HCT116 (cell line): ENCODE measurements around the gene FCHO2.

Experiments
- EZH2 ChIP-seq: fragments of 200-600 bp; sonication (generic); IDR thresholded peaks from 2 replicates; pipeline ENCODE4 v1.6.1; 2017; ENCODE audit warnings: antibody characterized with exemption, mixed run types
- EZH2phosphoT487 ChIP-seq: fragments of 200-600 bp; IDR thresholded peaks from 2 replicates; pipeline ENCODE4 v1.6.1; 2018; ENCODE audit warnings: antibody characterized with exemption, borderline replicate concordance
- POLR2A ChIP-seq: IDR thresholded peaks from 2 replicates; pipeline ENCODE4 v1.7.0; 2011; ENCODE audit warnings: borderline replicate concordance; ENCODE audit not compliant: insufficient read depth, insufficient read length; ENCODE audit errors: extremely low read depth
- POLR2AphosphoS5 ChIP-seq: IDR thresholded peaks from 2 replicates; pipeline ENCODE4 v1.6.1; 2011; ENCODE audit warnings: mild to moderate bottlenecking, low read depth, low read length, moderate library complexity
- TCF7L2 ChIP-seq: IDR thresholded peaks from 2 replicates; pipeline ENCODE4 v1.7.0; 2011; ENCODE audit warnings: borderline replicate concordance, inconsistent platforms; ENCODE audit not compliant: insufficient read depth, insufficient read length; ENCODE audit errors: extremely low read depth
- ZNF274 ChIP-seq: fragments of 200-500 bp; sonication (Bioruptor generic); IDR thresholded peaks from 2 replicates; pipeline ENCODE4 v1.6.1; 2014; ENCODE audit warnings: mild to moderate bottlenecking, low read depth, low read length, inconsistent platforms
- TF ChIP-seq, protein P1 (sequence below), 3 experiments: fragments of 200-600 bp in 1 of 3; sonication (generic) in 1 of 3; IDR thresholded peaks in 2 of 3; conservative IDR thresholded peaks in 1 of 3; 2 replicates each; pipeline ENCODE4 v1.5.1; 2012 to 2017; ENCODE audit warnings: low read depth in 2 of 3, low read length in 2 of 3, antibody characterized with exemption in 1 of 3, borderline replicate concordance in 1 of 3, control low read depth in 1 of 3, mild to moderate bottlenecking in 1 of 3, mixed read lengths in 1 of 3, mixed run types in 1 of 3, moderate library complexity in 1 of 3; ENCODE audit not compliant: insufficient read depth in 1 of 3
- TF ChIP-seq, protein P2 (sequence below): IDR thresholded peaks from 2 replicates; pipeline ENCODE4 v1.6.1; 2012
- TF ChIP-seq, protein P3 (sequence below): IDR thresholded peaks from 2 replicates; pipeline ENCODE4 v1.6.1; 2012
- TF ChIP-seq, protein P4 (sequence below): IDR thresholded peaks from 2 replicates; pipeline ENCODE4 v1.6.1; 2012; ENCODE audit warnings: low read depth
- TF ChIP-seq, protein P5 (sequence below): IDR thresholded peaks from 2 replicates; pipeline ENCODE4 v1.6.1; 2011; ENCODE audit warnings: mild to moderate bottlenecking, low read length, moderate library complexity; ENCODE audit not compliant: insufficient replicate concordance; ENCODE audit errors: extremely low read depth

DNA sequence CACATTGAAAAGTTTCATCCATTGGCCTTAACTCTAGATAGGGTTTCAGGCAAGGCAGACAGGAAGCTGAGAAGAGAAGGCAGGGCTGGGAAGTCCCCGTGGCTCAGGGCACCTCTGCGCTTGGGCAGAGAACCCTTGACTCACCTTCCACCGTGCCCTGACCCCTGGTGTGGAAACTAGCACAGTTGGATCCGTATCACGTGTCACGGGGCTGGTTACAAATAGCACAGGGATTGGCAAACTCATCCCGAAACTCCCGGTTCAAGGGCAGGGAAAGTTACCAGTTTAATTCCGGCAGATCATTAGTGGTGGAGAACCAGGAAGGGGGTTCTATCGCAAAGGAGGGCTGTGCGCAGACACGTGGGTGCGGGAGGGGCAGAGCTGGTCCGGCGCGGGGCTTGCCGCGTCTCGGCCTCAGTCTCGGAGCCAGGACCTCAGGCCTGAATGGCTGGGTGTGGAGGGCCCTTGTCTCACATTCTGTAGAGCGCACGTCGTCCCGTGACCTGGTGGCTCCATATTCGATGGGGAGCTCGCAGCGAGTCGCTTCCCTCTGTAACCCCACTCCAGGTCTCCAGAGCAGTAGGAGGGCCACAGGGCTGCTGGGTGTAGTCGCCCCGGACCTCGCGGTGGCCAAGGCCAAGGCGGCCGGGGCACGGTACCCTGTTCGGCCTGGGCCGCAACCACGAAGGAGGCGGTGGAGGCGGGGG lies 163.8 kb downstream of the FCHO2 start:
- TF ChIP-seq, protein P1, sequence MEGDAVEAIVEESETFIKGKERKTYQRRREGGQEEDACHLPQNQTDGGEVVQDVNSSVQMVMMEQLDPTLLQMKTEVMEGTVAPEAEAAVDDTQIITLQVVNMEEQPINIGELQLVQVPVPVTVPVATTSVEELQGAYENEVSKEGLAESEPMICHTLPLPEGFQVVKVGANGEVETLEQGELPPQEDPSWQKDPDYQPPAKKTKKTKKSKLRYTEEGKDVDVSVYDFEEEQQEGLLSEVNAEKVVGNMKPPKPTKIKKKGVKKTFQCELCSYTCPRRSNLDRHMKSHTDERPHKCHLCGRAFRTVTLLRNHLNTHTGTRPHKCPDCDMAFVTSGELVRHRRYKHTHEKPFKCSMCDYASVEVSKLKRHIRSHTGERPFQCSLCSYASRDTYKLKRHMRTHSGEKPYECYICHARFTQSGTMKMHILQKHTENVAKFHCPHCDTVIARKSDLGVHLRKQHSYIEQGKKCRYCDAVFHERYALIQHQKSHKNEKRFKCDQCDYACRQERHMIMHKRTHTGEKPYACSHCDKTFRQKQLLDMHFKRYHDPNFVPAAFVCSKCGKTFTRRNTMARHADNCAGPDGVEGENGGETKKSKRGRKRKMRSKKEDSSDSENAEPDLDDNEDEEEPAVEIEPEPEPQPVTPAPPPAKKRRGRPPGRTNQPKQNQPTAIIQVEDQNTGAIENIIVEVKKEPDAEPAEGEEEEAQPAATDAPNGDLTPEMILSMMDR (IDR thresholded peaks at IDR 0.05 in 2 of 3, conservative IDR thresholded peaks at IDR 0.05 in 1 of 3; ENCODE audit: borderline replicate concordance in 1 of 3, insufficient read depth in 1 of 3, low read depth in 2 of 3, low read length in 2 of 3): no peak
- TF ChIP-seq EZH2 (no peak), POLR2AphosphoS5 (no peak), EZH2phosphoT487 (no peak), POLR2A (no peak), TCF7L2 (no peak), ZNF274 (no peak)
- TF ChIP-seq, protein P2, sequence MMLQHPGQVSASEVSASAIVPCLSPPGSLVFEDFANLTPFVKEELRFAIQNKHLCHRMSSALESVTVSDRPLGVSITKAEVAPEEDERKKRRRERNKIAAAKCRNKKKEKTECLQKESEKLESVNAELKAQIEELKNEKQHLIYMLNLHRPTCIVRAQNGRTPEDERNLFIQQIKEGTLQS: no peak
- TF ChIP-seq, protein P3, sequence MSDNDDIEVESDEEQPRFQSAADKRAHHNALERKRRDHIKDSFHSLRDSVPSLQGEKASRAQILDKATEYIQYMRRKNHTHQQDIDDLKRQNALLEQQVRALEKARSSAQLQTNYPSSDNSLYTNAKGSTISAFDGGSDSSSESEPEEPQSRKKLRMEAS: no peak
- TF ChIP-seq, protein P4, sequence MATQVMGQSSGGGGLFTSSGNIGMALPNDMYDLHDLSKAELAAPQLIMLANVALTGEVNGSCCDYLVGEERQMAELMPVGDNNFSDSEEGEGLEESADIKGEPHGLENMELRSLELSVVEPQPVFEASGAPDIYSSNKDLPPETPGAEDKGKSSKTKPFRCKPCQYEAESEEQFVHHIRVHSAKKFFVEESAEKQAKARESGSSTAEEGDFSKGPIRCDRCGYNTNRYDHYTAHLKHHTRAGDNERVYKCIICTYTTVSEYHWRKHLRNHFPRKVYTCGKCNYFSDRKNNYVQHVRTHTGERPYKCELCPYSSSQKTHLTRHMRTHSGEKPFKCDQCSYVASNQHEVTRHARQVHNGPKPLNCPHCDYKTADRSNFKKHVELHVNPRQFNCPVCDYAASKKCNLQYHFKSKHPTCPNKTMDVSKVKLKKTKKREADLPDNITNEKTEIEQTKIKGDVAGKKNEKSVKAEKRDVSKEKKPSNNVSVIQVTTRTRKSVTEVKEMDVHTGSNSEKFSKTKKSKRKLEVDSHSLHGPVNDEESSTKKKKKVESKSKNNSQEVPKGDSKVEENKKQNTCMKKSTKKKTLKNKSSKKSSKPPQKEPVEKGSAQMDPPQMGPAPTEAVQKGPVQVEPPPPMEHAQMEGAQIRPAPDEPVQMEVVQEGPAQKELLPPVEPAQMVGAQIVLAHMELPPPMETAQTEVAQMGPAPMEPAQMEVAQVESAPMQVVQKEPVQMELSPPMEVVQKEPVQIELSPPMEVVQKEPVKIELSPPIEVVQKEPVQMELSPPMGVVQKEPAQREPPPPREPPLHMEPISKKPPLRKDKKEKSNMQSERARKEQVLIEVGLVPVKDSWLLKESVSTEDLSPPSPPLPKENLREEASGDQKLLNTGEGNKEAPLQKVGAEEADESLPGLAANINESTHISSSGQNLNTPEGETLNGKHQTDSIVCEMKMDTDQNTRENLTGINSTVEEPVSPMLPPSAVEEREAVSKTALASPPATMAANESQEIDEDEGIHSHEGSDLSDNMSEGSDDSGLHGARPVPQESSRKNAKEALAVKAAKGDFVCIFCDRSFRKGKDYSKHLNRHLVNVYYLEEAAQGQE: no peak
- TF ChIP-seq, protein P5, sequence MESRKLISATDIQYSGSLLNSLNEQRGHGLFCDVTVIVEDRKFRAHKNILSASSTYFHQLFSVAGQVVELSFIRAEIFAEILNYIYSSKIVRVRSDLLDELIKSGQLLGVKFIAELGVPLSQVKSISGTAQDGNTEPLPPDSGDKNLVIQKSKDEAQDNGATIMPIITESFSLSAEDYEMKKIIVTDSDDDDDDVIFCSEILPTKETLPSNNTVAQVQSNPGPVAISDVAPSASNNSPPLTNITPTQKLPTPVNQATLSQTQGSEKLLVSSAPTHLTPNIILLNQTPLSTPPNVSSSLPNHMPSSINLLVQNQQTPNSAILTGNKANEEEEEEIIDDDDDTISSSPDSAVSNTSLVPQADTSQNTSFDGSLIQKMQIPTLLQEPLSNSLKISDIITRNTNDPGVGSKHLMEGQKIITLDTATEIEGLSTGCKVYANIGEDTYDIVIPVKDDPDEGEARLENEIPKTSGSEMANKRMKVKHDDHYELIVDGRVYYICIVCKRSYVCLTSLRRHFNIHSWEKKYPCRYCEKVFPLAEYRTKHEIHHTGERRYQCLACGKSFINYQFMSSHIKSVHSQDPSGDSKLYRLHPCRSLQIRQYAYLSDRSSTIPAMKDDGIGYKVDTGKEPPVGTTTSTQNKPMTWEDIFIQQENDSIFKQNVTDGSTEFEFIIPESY: no peak
